Sciatic nerve (tissue), 1 donor: Measurements from ENCODE around the gene SHQ1. TPM values are rescaled to one million over a fixed set of nuclear protein-coding genes. Genes with fewer than 3 reads are reported as not detected.

Source experiments
- total RNA-seq: library from RNA; stranded (reverse); fragmentation: NEBNext Ultra II Directional; extraction: Animal tissue kit (Norgen Biotek cat#: 25700); gene quantifications from one replicate; pipeline ENCODE4 v1.2.1, GENCODE V29; 2021
- donor health status: DM: no; HTN: no; CAD: no.

SHQ1 gene
- total RNA-seq, 1 donor from 2014 or later: 16.2 TPM

Other genes with a start within 250 kb of the SHQ1 start
- gene GXYLT2, start 39.6 kb upstream of the SHQ1 start, total RNA-seq: 22.7 TPM
- gene PPP4R2, start 148.4 kb upstream of the SHQ1 start, total RNA-seq: 113 TPM
- 8.3 TPM for gene EBLN2, start 213.2 kb upstream of the SHQ1 start, total RNA-seq